Measurements from ENCODE around the gene RALGAPB. TPM values are rescaled to one million over a fixed set of nuclear protein-coding genes. Genes with fewer than 3 reads are reported as not detected.
"Not testable (repeated sequence)": the region's sequence is repeated elsewhere in the genome, so short reads cannot be mapped to it uniquely, and the experiment has no call there.

Gene RALGAPB
- total RNA-seq, 1 donor from 2014 or later, result 35.7 TPM

- ATAC-seq (no peak), DNase-seq (no peak)
- Histone ChIP-seq H3K36me3 (peaks cover 99% of the 10 kb centered on the region), H3K9me3 (no peaks in the 10 kb centered on the region), H3K27ac (no peak overlapping the region), H3K4me3 (no peak overlapping the region), H3K27me3 (ENCODE audit: low read depth) (no peaks in the 10 kb centered on the region), H3K4me1 (peaks cover 18% of the 10 kb centered on the region)
- intact Hi-C loops (cut with DNase I), result no loop called here
- no peak for TF ChIP-seq CTCF (IDR thresholded peaks at IDR 0.05)
These were observed 43.8 kb upstream of the RALGAPB start for GRCh38 chr20:38428800-38429199.

DNA sequence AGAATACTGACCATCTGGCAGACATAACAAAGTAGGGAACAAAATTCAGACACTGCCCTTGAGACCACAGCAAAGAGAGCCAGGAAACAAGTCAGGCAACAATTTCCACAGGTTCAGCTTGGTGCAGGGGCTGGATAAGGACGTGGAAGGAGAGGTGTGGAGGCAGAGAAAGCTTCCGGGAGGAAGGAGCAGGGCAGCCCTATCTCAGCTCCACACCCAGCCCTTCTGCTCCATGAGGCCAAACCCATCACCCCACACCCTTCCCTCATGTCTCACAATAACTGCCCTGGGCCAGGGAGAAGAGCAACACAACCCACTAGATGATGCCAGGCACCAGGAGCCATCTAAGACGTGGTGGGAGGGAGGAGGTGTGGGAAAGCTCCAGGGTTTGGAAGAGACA lies 43.3 kb upstream of the RALGAPB start:
- H3K27ac ChIP-seq, result no peak overlapping the region
- no peaks in the 10 kb centered on the region for H3K27me3 ChIP-seq (ENCODE audit: low read depth)
- H3K4me3 ChIP-seq, result no peak overlapping the region
- peaks cover 23% of the 10 kb centered on the region for H3K4me1 ChIP-seq
- intact Hi-C loops (cut with DNase I), result no loop called here
- DNase-seq (no peak), ATAC-seq (no peak)
- TF ChIP-seq CTCF (IDR thresholded peaks at IDR 0.05), result no peak
- no peaks in the 10 kb centered on the region for H3K9me3 ChIP-seq
- H3K36me3 ChIP-seq, result peaks cover 96% of the 10 kb centered on the region

DNA sequence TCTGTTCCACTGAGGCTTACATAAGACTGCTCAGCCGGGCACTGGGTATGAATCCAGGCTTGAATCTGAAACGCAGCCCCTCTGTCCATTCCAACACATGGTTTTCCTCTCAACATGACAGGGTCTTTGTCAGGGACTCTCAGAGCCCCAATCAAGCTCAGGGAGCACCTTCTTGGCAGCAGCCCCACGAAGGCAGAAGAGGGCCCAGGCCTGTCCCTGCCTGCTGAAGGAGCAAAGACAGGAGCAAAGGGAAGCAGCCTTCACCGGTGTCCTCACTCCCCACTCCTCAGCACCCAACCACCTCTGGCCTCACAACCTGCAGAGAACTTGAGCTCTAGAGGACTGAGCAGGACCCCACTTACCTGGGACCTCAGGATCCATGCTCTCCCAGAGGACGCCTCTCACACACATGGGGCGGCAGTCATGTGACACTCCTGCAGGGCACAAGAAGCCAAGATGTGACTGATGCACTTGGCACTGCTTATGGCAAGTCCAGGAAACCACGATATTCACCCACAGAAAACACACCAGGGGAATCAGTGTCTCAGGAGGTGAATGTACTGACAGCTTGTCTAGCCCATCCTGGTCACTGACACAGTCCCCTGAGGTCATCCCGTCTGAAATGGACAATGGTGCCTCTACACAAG lies 41.8 kb upstream of the RALGAPB start:
- Histone ChIP-seq H3K36me3 (peaks cover 81% of the 10 kb centered on the region), H3K4me3 (no peak overlapping the region), H3K9me3 (no peaks in the 10 kb centered on the region), H3K27ac (no peak overlapping the region), H3K27me3 (ENCODE audit: low read depth) (no peaks in the 10 kb centered on the region), H3K4me1 (peaks cover 26% of the 10 kb centered on the region)
- intact Hi-C loops (cut with DNase I), result no loop called here
- DNase-seq, result no peak
- TF ChIP-seq CTCF (IDR thresholded peaks at IDR 0.05), result no peak
- ATAC-seq, result no peak

DNA sequence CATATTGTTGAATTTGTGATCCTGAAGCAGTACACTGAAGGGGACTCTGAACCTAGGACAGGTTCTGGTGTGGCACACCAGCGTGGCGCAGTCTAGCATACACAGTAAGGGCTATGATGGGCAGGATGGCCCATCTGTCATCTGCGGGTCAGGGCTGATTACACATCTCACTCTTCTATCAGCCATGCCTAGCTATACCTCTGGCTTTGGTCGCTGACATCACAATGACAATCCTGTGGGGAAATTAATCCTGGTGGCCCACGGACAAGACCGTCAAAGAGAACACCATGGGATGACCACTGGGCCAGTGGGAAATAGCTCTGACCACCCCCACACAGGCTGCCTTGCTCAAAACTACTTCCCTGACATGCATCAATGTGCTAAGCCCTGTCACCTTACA lies 40.4 kb upstream of the RALGAPB start:
- H3K4me1 ChIP-seq, result peaks cover 26% of the 10 kb centered on the region
- DNase-seq (no peak), ATAC-seq (no peak)
- TF ChIP-seq CTCF (IDR thresholded peaks at IDR 0.05), result no peak
- intact Hi-C loops (cut with DNase I), result no loop called here
- no peaks in the 10 kb centered on the region for H3K9me3 ChIP-seq
- no peak overlapping the region for H3K4me3 ChIP-seq
- no peak overlapping the region for H3K27ac ChIP-seq
- peaks cover 68% of the 10 kb centered on the region for H3K36me3 ChIP-seq
- no peaks in the 10 kb centered on the region for H3K27me3 ChIP-seq (ENCODE audit: low read depth)

DNA sequence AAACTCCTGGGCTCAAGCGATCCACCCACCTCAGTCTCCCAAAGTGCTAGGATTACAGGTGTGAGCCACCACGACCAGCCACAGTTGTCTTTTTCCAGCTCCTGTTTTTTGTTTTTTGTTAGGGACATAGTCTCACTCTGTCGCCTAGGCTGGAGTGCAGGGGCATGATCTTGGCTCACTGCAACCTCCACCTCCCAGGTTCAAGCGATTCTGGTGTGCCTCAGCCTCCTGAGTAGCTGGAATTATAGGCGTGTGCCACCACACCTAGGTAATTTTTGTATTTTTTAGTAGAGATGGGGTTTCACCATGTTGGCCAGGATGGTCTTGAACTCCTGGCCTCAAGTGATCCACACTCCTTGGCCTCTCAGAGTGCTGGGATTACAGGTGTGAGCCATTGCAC lies 39.8 kb upstream of the RALGAPB start:
- H3K4me3 ChIP-seq; DNase-seq; H3K27me3 ChIP-seq (ENCODE audit: low read depth); ATAC-seq; H3K9me3 ChIP-seq; H3K27ac ChIP-seq; intact Hi-C loops (cut with DNase I): not testable (repeated sequence)
- H3K36me3 ChIP-seq, result peaks cover 62% of the 10 kb centered on the region
- H3K4me1 ChIP-seq, result peaks cover 26% of the 10 kb centered on the region

GRCh38 chr20:38433304-38433972 lies 39.2 kb upstream of the RALGAPB start:
- Histone ChIP-seq H3K36me3 (peaks cover 56% of the 10 kb centered on the region), H3K4me1 (peaks cover 26% of the 10 kb centered on the region), H3K4me3 (peak overlapping the region; percentile 87), H3K27ac (peak overlapping the region; percentile 87), H3K27me3 (ENCODE audit: low read depth) (no peaks in the 10 kb centered on the region), H3K9me3 (no peaks in the 10 kb centered on the region)
- TF ChIP-seq CTCF (IDR thresholded peaks at IDR 0.05), result no peak
- intact Hi-C loops (cut with DNase I), result no loop called here
- no peak for ATAC-seq
- no peak for DNase-seq

Data from lower lobe of right lung (tissue), 2 donors.